Heart right ventricle (tissue), 16 donors: Measurements from ENCODE around the gene RITA1. TPM values are rescaled to one million over a fixed set of nuclear protein-coding genes. Genes with fewer than 3 reads are reported as not detected.

Experiments used
- ATAC-seq, 8 donors: fragments of 200-7000 bp; cut with Tn5 transposase; one replicate each; pipeline ENCODE4 v1.9.1; 2020; ENCODE audit warnings: mild to moderate bottlenecking in 8 of 8, moderate library complexity in 8 of 8, moderate number of reproducible peaks in 1 of 8
- DNase-seq, 2 donors: peaks; one replicate each; pipeline ENCODE4 v3.0.0-alpha.2; 2020
- H3K27ac ChIP-seq, 10 donors: fragments of 200-600 bp; sonication (generic) in 2 of 10; one replicate each; pipeline versions ENCODE4 v1.5.0 to v1.8.0; 2020 to 2022; ENCODE audit warnings: mild to moderate bottlenecking in 3 of 10
- H3K27me3 ChIP-seq, 7 donors: fragments of 200-600 bp; one replicate each; pipeline ENCODE4 v1.8.0; 2021 to 2022; ENCODE audit warnings: mild to moderate bottlenecking in 2 of 7
- H3K36me3 ChIP-seq, 9 donors: fragments of 200-600 bp; sonication (generic) in 1 of 9; one replicate each; pipeline versions ENCODE4 v1.5.0 to v1.8.0; 2020 to 2022; ENCODE audit warnings: mild to moderate bottlenecking in 2 of 9
- H3K4me1 ChIP-seq, 9 donors: fragments of 200-600 bp; sonication (generic) in 1 of 9; one replicate each; pipeline versions ENCODE4 v1.5.0 to v1.8.0; 2020 to 2022; ENCODE audit warnings: mild to moderate bottlenecking in 4 of 9
- H3K4me3 ChIP-seq, 10 donors: fragments of 200-600 bp; sonication (generic) in 2 of 10; one replicate each; pipeline versions ENCODE4 v1.5.0 to v1.8.0; 2020 to 2022; ENCODE audit warnings: mild to moderate bottlenecking in 7 of 10, moderate library complexity in 2 of 10
- H3K9me3 ChIP-seq, 11 donors: fragments of 200-600 bp in 10 of 11; sonication (generic) in 2 of 11; one replicate each; pipeline versions ENCODE4 v1.5.0 to v1.8.0; 2013 to 2022; ENCODE audit warnings: mild to moderate bottlenecking in 2 of 11, control low read depth in 1 of 11, moderate library complexity in 1 of 11
- CTCF ChIP-seq, 9 donors: fragments of 200-600 bp; sonication (generic) in 2 of 9; IDR thresholded peaks; one replicate each; pipeline versions ENCODE4 v1.5.0 to v1.8.0; 2021 to 2022; ENCODE audit warnings: antibody characterized with exemption in 9 of 9, mild to moderate bottlenecking in 5 of 9, moderate library complexity in 1 of 9
- WGBS, 2 donors: extraction: QIAGEN DNeasy Blood & Tissue Kit; methylation state at CpG; one replicate each; pipeline ENCODE4 v1.1.7; 2013; ENCODE audit warnings: inconsistent platforms in 1 of 2; 5-methylcytosine and 5-hydroxymethylcytosine counted together
- intact Hi-C, 10 donors: fragments of 100-400 bp; cut with DNase I; formaldehyde crosslinking; loops; one replicate each; pipeline versions ENCODE4 v1.11.1 to v1.14.2; 2022
- polyA plus RNA-seq, 2 donors: library from polyadenylated mRNA; stranded (reverse); fragments of 200-250 nt; gene quantifications; one replicate each; pipeline ENCODE4 v1.2.3, GENCODE V29; 2013
- total RNA-seq, 10 donors: library from RNA; stranded (reverse); fragmentation: NEBNext Ultra II Directional in 3 of 10; extraction: Animal tissue kit (Norgen Biotek cat#: 25700) in 3 of 10; gene quantifications; one replicate each; pipeline versions ENCODE4 v1.2.1 to v1.2.4, GENCODE V29; 2021 to 2023
- donor health status: Arrhythmogenic right ventricular cardiomyopathy.
- donor health status: ischemic (EF 13 %, LVEDD 7.1; RV severe dilation, severe dysfunction).
- donor health status: healthy with polysubstance abuse.
- donor health status: DM: no; HTN: yes; CAD: no.
- donor health status: DM: no; HTN: no; CAD: no.
- donor health status: ischemic (EF 25% LVEDD 6.9; RV normal size, moderate dysfunction).
- donor health status: ischemic (EF 25% LVEDD 5.7; RV mildly dilated, moderate dysfunction).
- donor health status: healthy.
- donor health status: DM: yes; HTN: yes; CAD: no.
- donor health status: Ischemic cardiomyopathy.
- donor health status: ischemic (EF 35%, LVEDD 5.7; RV mildly dilated, moderate dysfunction).
- donor health status: nonischemic (EF 11% LVEDD 7.7; RV severe dilation, severe dysfunction).
- donor health status: DM: yes; HTN: yes; CAD: no.
- donor health status: PGD.
- donor health status: ischemic (EF 29% LVEDD 5.4; RV normal size, mild dysfunction).
- donor health status: nonischemic (EF 23%, LVEDD 6.1; RV moderate dilation, normal function).

RITA1 gene
- total and polyA plus RNA-seq, 12 donors: 8.0 to 20.8 (median 13.7) TPM

GRCh38 chr12:113155060-113155459 lies 30.5 kb upstream of the RITA1 start:
- TF ChIP-seq CTCF (IDR thresholded peaks at IDR 0.05): no peak
- 68 to 71% methylated on average over 12 of the region's 12 CpGs for WGBS, 2 donors
- ATAC-seq (no peak), DNase-seq (no peak)
- intact Hi-C loops: loop anchor here in 2 of 10 donors (10.0 kb wide), 1 partner anchor 100 kb away; the partner anchor contains the start of gene DTX1 (in 2 of the 2)
- peaks cover 0 to 30% (median 20%) of the 10 kb centered on the region in 9 donors for H3K36me3 ChIP-seq
- H3K4me3 ChIP-seq: no peak overlapping the region
- no peaks in the 10 kb centered on the region for H3K9me3 ChIP-seq
- no peak overlapping the region for H3K27ac ChIP-seq
- peaks cover 10 to 66% (median 64%) of the 10 kb centered on the region in 7 donors for H3K27me3 ChIP-seq
- H3K4me1 ChIP-seq: peaks cover 3 to 24% (median 18%) of the 10 kb centered on the region in 9 donors

GRCh38 chr12:113155646-113156045 lies 29.9 kb upstream of the RITA1 start:
- intact Hi-C loops: loop anchor here in 2 of 10 donors (10.0 kb wide), 1 partner anchor 101 kb away; the partner anchor contains the start of gene DTX1 (in 2 of the 2)
- ATAC-seq: no peak
- Histone ChIP-seq H3K27ac (no peak overlapping the region), H3K36me3 (peaks cover 3 to 36% (median 26%) of the 10 kb centered on the region in 9 donors), H3K27me3 (peaks cover 10 to 60% (median 58%) of the 10 kb centered on the region in 7 donors), H3K9me3 (no peaks in the 10 kb centered on the region), H3K4me3 (no peak overlapping the region), H3K4me1 (peaks cover 3 to 24% (median 18%) of the 10 kb centered on the region in 9 donors)
- no peak for DNase-seq
- no peak for TF ChIP-seq CTCF (IDR thresholded peaks at IDR 0.05)
- WGBS, 2 donors: 44 to 58% methylated on average over 7 of the region's 7 CpGs

GRCh38 chr12:113157218-113157859 lies 28.2 kb upstream of the RITA1 start:
- Histone ChIP-seq H3K9me3 (no peaks in the 10 kb centered on the region), H3K4me1 (peaks cover 3 to 24% (median 18%) of the 10 kb centered on the region in 9 donors), H3K36me3 (peaks cover 3 to 53% (median 39%) of the 10 kb centered on the region in 9 donors), H3K27ac (no peak overlapping the region), H3K27me3 (peaks cover 3 to 43% (median 41%) of the 10 kb centered on the region in 7 donors), H3K4me3 (no peak overlapping the region)
- no peak for ATAC-seq
- no peak for TF ChIP-seq CTCF (IDR thresholded peaks at IDR 0.05)
- WGBS, 2 donors: 89 to 90% methylated on average over 12 of the region's 12 CpGs
- no peak for DNase-seq
- intact Hi-C loops: loop anchor here in 2 of 10 donors (10.0 kb wide), 1 partner anchor 103 kb away; the partner anchor contains the start of gene DTX1 (in 2 of the 2)

GRCh38 chr12:113158439-113159203 lies 26.9 kb upstream of the RITA1 start:
- DNase-seq: no peak

More at GRCh38 chr12:113158439-113159203, 26.9 kb upstream of the RITA1 start:
- no peak for ATAC-seq
- Histone ChIP-seq H3K36me3 (peaks cover 3 to 66% (median 50%) of the 10 kb centered on the region in 9 donors), H3K27ac (no peak overlapping the region), H3K9me3 (no peaks in the 10 kb centered on the region), H3K27me3 (peaks cover 0 to 30% (median 29%) of the 10 kb centered on the region in 7 donors), H3K4me3 (no peak overlapping the region), H3K4me1 (peaks cover 3 to 14% (median 8%) of the 10 kb centered on the region in 9 donors)
- intact Hi-C loops: loop anchor here in 2 of 10 donors (10.0 kb wide), 1 partner anchor 104 kb away; the partner anchor contains the start of gene DTX1 (in 2 of the 2)
- 96% methylated on average over 26 of the region's 26 CpGs for whole genome bisulfite sequencing, 2 donors
- TF ChIP-seq CTCF (IDR thresholded peaks at IDR 0.05): no peak
